T-helper 9 cell (primary cell): ENCODE data around the gene UMPS.
"Not testable (repeated sequence)": the region's sequence is repeated elsewhere in the genome, so short reads cannot be mapped to it uniquely, and the experiment has no call there.

Experiments used
- DNase-seq: peaks from one replicate; pipeline ENCODE4 v3.0.0-alpha.2; 2020

UMPS gene

GRCh38 chr3:124781476-124782376 is 51.5 kb downstream of the UMPS start:
- DNase-seq, result no peak

- not testable (repeated sequence) for DNase-seq
Measured at GRCh38 chr3:124782377-124782712, 52.1 kb downstream of the UMPS start.

- no peak for DNase-seq
Measured at GRCh38 chr3:124783696-124784095, 53.4 kb downstream of the UMPS start.

GRCh38 chr3:124784686-124785382 is 54.6 kb downstream of the UMPS start:
- no peak for DNase-seq

- no peak for DNase-seq
Measured at GRCh38 chr3:124785973-124786372, 55.7 kb downstream of the UMPS start.

- DNase-seq, result no peak
Measured at GRCh38 chr3:124786511-124787241, 56.4 kb downstream of the UMPS start.

- DNase-seq, result no peak
Measured at GRCh38 chr3:124787476-124788195, 57.4 kb downstream of the UMPS start.

- no peak for DNase-seq
Measured at GRCh38 chr3:124788254-124788745, 58.0 kb downstream of the UMPS start.

GRCh38 chr3:124789103-124789502 is 58.9 kb downstream of the UMPS start:
- not testable (repeated sequence) for DNase-seq

- no peak for DNase-seq
Measured at GRCh38 chr3:124791142-124791541, 60.9 kb downstream of the UMPS start.

- no peak for DNase-seq
Measured at GRCh38 chr3:124791639-124792151, 61.4 kb downstream of the UMPS start.

GRCh38 chr3:124792341-124793040 is 62.2 kb downstream of the UMPS start:
- no peak for DNase-seq

- no peak for DNase-seq
Measured at GRCh38 chr3:124793054-124793739, 62.9 kb downstream of the UMPS start.

GRCh38 chr3:124796477-124796876 is 66.2 kb downstream of the UMPS start:
- DNase-seq, result no peak

- DNase-seq, result no peak
Measured at GRCh38 chr3:124797426-124797945, 67.2 kb downstream of the UMPS start.
